SK-N-SH (cell line): ENCODE data around the gene RHOH. TPM values are rescaled to one million over a fixed set of nuclear protein-coding genes. Genes with fewer than 3 reads are reported as not detected.

Experiments used
- CTCF ChIA-PET: fragments of 300-600, 350-600 bp; formaldehyde crosslinking; extraction: SDS; loops from one replicate; lab custom pipeline; 2021; lab: Yijun Ruan, JAX
- POLR2A ChIA-PET: fragments of 350-600 bp; sonication (Branson Sonifier 250); formaldehyde crosslinking; extraction: SDS; loops from one replicate; lab custom pipeline; 2020; ENCODE audit warnings: antibody characterized with exemption, inconsistent platforms; lab: Yijun Ruan, JAX
- DNase-seq: peaks from one replicate; pipeline ENCODE4 v3.0.0; 2012
- H2AFZ ChIP-seq: fragments of 200-600 bp; sonication (generic); 2 replicates; pipeline ENCODE4 v1.8.1; 2016; ENCODE audit warnings: antibody characterized with exemption, mild to moderate bottlenecking, low read depth
- H3F3A ChIP-seq: fragments of 200-600 bp; sonication (generic); replicated peaks from 2 replicates; pipeline ENCODE3; 2016; ENCODE audit warnings: antibody characterized with exemption, mild to moderate bottlenecking; ENCODE audit not compliant: insufficient read depth
- H3K27ac ChIP-seq, 2 experiments: fragments of 200-500 bp in 1 of 2; fragments of 200-600 bp in 1 of 2; sonication (Bioruptor generic) in 1 of 2; sonication (generic), shearing (Covaris generic) in 1 of 2; 2 replicates each; pipeline versions ENCODE4 v1.5.1 to v1.6.1; 2014 to 2016; ENCODE audit warnings: low read depth in 2 of 2, inconsistent platforms in 1 of 2, low read length in 1 of 2, mild to moderate bottlenecking in 1 of 2, mixed read lengths in 1 of 2
- H3K27me3 ChIP-seq: fragments of 200-600 bp; sonication (generic), shearing (Covaris generic); 2 replicates; pipeline ENCODE4 v1.6.1; 2016; ENCODE audit warnings: mixed run types; ENCODE audit not compliant: insufficient read depth
- H3K36me3 ChIP-seq, 2 experiments: fragments of 200-500 bp in 1 of 2; fragments of 200-600 bp in 1 of 2; sonication (Bioruptor generic) in 1 of 2; sonication (generic) in 1 of 2; replicated peaks in 1 of 2; 2 replicates each; pipeline versions ENCODE3 to v1.5.1; 2014 to 2016; ENCODE audit warnings: low read length in 1 of 2, mild to moderate bottlenecking in 1 of 2; ENCODE audit not compliant: insufficient read depth in 2 of 2, control insufficient read depth in 1 of 2
- H3K4me1 ChIP-seq, 2 experiments: fragments of 200-500 bp in 1 of 2; fragments of 200-600 bp in 1 of 2; sonication (Bioruptor generic) in 1 of 2; sonication (generic), shearing (Covaris generic) in 1 of 2; 2 replicates each; pipeline versions ENCODE4 v1.5.1 to v1.6.1; 2014 to 2016; ENCODE audit warnings: low read depth in 1 of 2, low read length in 1 of 2, mixed run types in 1 of 2; ENCODE audit not compliant: insufficient read depth in 2 of 2, control insufficient read depth in 1 of 2
- H3K4me2 ChIP-seq: fragments of 200-600 bp; sonication (generic), shearing (Covaris generic); 2 replicates; pipeline ENCODE4 v1.6.1; 2017; ENCODE audit warnings: mixed run types
- H3K4me3 ChIP-seq, 2 experiments: fragments of 200-500 bp in 1 of 2; fragments of 200-600 bp in 1 of 2; sonication (Bioruptor generic) in 1 of 2; sonication (generic), shearing (Covaris generic) in 1 of 2; 2 replicates each; pipeline versions ENCODE4 v1.5.1 to v1.8.1; 2014 to 2016; ENCODE audit warnings: low read depth in 2 of 2, inconsistent platforms in 1 of 2, low read length in 1 of 2, mild to moderate bottlenecking in 1 of 2, mixed read lengths in 1 of 2, moderate library complexity in 1 of 2
- H3K79me2 ChIP-seq: fragments of 200-600 bp; sonication (generic); 2 replicates; pipeline ENCODE4 v1.8.1; 2017; ENCODE audit warnings: mild to moderate bottlenecking; ENCODE audit not compliant: insufficient read depth
- H3K9ac ChIP-seq: fragments of 200-600 bp; sonication (generic); 2 replicates; pipeline ENCODE4 v1.6.1; 2017; ENCODE audit warnings: mixed run types
- H3K9me2 ChIP-seq: fragments of 200-600 bp; sonication (generic); 2 replicates; pipeline ENCODE4 v1.6.1; 2017; ENCODE audit warnings: mixed run types
- H3K9me3 ChIP-seq: fragments of 200-600 bp; sonication (generic); 2 replicates; pipeline ENCODE4 v1.6.1; 2017; ENCODE audit warnings: mixed run types, mild to moderate bottlenecking, moderate library complexity
- H4K20me1 ChIP-seq: fragments of 200-600 bp; sonication (generic); 2 replicates; pipeline ENCODE4 v1.6.1; 2017; ENCODE audit warnings: mild to moderate bottlenecking, mixed run types; ENCODE audit not compliant: insufficient read depth
- CTCF ChIP-seq: fragments of 200-600 bp; sonication (generic); IDR thresholded peaks from 2 replicates; pipeline ENCODE4 v1.6.1; 2017; ENCODE audit warnings: antibody characterized with exemption, mild to moderate bottlenecking, moderate library complexity
- EP300 ChIP-seq, 2 experiments: IDR thresholded peaks; 2 replicates each; pipeline versions ENCODE4 v1.4.0 to v1.6.1; 2012; ENCODE audit warnings: borderline replicate concordance in 1 of 2, low read depth in 1 of 2, low read length in 1 of 2
- FOSL2 ChIP-seq: IDR thresholded peaks from 2 replicates; pipeline ENCODE4 v1.4.0; 2012; ENCODE audit warnings: low read depth, mild to moderate bottlenecking, moderate library complexity, borderline replicate concordance
- FOXJ3 ChIP-seq: sonication (generic); formaldehyde crosslinking; IDR thresholded peaks from 2 replicates; pipeline ENCODE4 v1.5.1; 2020; ENCODE audit warnings: mild to moderate bottlenecking, missing genetic modification reagents
- FOXM1 ChIP-seq: IDR thresholded peaks from 2 replicates; pipeline ENCODE4 v1.4.0; 2012; ENCODE audit warnings: low read depth, mild to moderate bottlenecking
- GATA2 ChIP-seq: sonication (generic); formaldehyde crosslinking; IDR thresholded peaks from 2 replicates; pipeline ENCODE4 v1.5.0; 2020; ENCODE audit warnings: mild to moderate bottlenecking, missing genetic modification reagents
- IRF3 ChIP-seq: fragments of 150-350 bp; IDR thresholded peaks from 2 replicates; pipeline ENCODE4 v1.6.1; 2016; ENCODE audit warnings: mild to moderate bottlenecking, low read depth, low read length
- MAX ChIP-seq: IDR thresholded peaks from 2 replicates; pipeline ENCODE4 v1.4.0; 2012; ENCODE audit warnings: low read depth
- MEF2A ChIP-seq: IDR thresholded peaks from 2 replicates; pipeline ENCODE4 v1.4.0; 2012; ENCODE audit warnings: low read depth, borderline replicate concordance
- MXI1 ChIP-seq: IDR thresholded peaks from 2 replicates; pipeline ENCODE4 v1.6.1; 2012; ENCODE audit warnings: mild to moderate bottlenecking, low read depth, low read length, improper control_type of control experiment
- NFIC ChIP-seq: IDR thresholded peaks from 2 replicates; pipeline ENCODE4 v1.4.0; 2012; ENCODE audit warnings: borderline replicate concordance
- NRF1 ChIP-seq: IDR thresholded peaks from 2 replicates; pipeline ENCODE4 v1.6.1; 2012; ENCODE audit warnings: low read depth, mild to moderate bottlenecking, low read length
- PBX3 ChIP-seq: IDR thresholded peaks from 2 replicates; pipeline ENCODE4; 2012
- POLR2AphosphoS5 ChIP-seq: IDR thresholded peaks from 2 replicates; pipeline ENCODE4 v1.6.1; 2012; ENCODE audit warnings: low read depth, low read length
- RAD21 ChIP-seq: IDR thresholded peaks from 2 replicates; pipeline ENCODE4 v1.6.1; 2012; ENCODE audit warnings: mild to moderate bottlenecking, low read length
- REST ChIP-seq: IDR thresholded peaks from 2 replicates; pipeline ENCODE4 v1.6.1; 2012; ENCODE audit warnings: mild to moderate bottlenecking, low read depth, low read length, moderate library complexity
- RXRA ChIP-seq: IDR thresholded peaks from 2 replicates; pipeline ENCODE4 v1.4.0; 2012; ENCODE audit warnings: low read depth, mild to moderate bottlenecking, borderline replicate concordance
- TAF1 ChIP-seq: IDR thresholded peaks from 2 replicates; pipeline ENCODE4 v1.6.1; 2012; ENCODE audit warnings: low read depth, mild to moderate bottlenecking, low read length, moderate library complexity, borderline replicate concordance
- TCF12 ChIP-seq: IDR thresholded peaks from 2 replicates; pipeline ENCODE4 v1.4.0; 2012
- WGBS: methylation state at CpG from one replicate; pipeline ENCODE4 v1.1.6; 2017; ENCODE audit warnings: low lambda C conversion rate; 5-methylcytosine and 5-hydroxymethylcytosine counted together
- polyA plus RNA-seq, 3 experiments: library from polyadenylated mRNA; depleted of rRNA; stranded (reverse); fragments of >200 nt; gene quantifications; 2 replicates each; pipeline ENCODE4 v1.2.3, GENCODE V29; 2012

The RHOH gene
- polyA plus RNA-seq, 1 of the 3 experiments (the other 2 are of a cell fraction), result not detected

- H3K9ac ChIP-seq, result no peak overlapping the region
- H3K4me2 ChIP-seq, result no peak overlapping the region
- H3K36me3 ChIP-seq, result no peaks in the 10 kb centered on the region
- H4K20me1 ChIP-seq, result no peaks in the 10 kb centered on the region
- TF ChIP-seq NFIC, result no peak
- no peak for TF ChIP-seq PBX3
- TF ChIP-seq FOXJ3, result no peak
- no peak for TF ChIP-seq FOXM1
- no peak for TF ChIP-seq TAF1
- no peak for TF ChIP-seq RXRA
- TF ChIP-seq TCF12, result no peak
- TF ChIP-seq POLR2AphosphoS5, result no peak
- TF ChIP-seq CTCF, result no peak
- no peak for TF ChIP-seq RAD21
- no peak for TF ChIP-seq FOSL2
- TF ChIP-seq EP300 (IDR thresholded peaks at IDR 0.05; ENCODE audit: borderline replicate concordance in 1 of 2, low read depth in 1 of 2, low read length in 1 of 2), result no peak
- no peak for TF ChIP-seq MAX
- no peak overlapping the region for H3K4me3 ChIP-seq
- H2AFZ ChIP-seq, result no peak overlapping the region
- ChIA-PET CTCF (no interaction called here), POLR2A (no interaction called here)
- no peaks in the 10 kb centered on the region for H3K9me3 ChIP-seq
- H3F3A ChIP-seq, result peaks cover 3% of the 10 kb centered on the region
- H3K4me1 ChIP-seq, result no peaks in the 10 kb centered on the region
- H3K79me2 ChIP-seq, result no peaks in the 10 kb centered on the region
- WGBS, result 30% methylated on average over 3 of the region's 3 CpGs
- no peak for DNase-seq
- no peaks in the 10 kb centered on the region for H3K27me3 ChIP-seq
- H3K9me2 ChIP-seq, result no peaks in the 10 kb centered on the region
- H3K27ac ChIP-seq, result no peak overlapping the region
Measured at GRCh38 chr4:40233227-40233626, 36.4 kb downstream of the RHOH start.

GRCh38 chr4:40234519-40235039, 37.7 kb downstream of the RHOH start:
- Histone ChIP-seq H3K36me3 (no peaks in the 10 kb centered on the region), H3K9ac (no peak overlapping the region), H3K27ac (no peak overlapping the region), H3K79me2 (no peaks in the 10 kb centered on the region), H4K20me1 (no peaks in the 10 kb centered on the region), H2AFZ (no peak overlapping the region), H3K4me1 (no peaks in the 10 kb centered on the region), H3K4me3 (no peak overlapping the region), H3F3A (peaks cover 3% of the 10 kb centered on the region), H3K9me3 (no peaks in the 10 kb centered on the region), H3K27me3 (no peaks in the 10 kb centered on the region), H3K9me2 (no peaks in the 10 kb centered on the region), H3K4me2 (no peak overlapping the region)
- CTCF ChIA-PET, result no interaction called here
- no peak for DNase-seq
- POLR2A ChIA-PET, result no interaction called here
- 58% methylated on average over 3 of the region's 3 CpGs for WGBS
- no peak for TF ChIP-seq MXI1
- TF ChIP-seq MEF2A, result no peak
- TF ChIP-seq GATA2, result no peak
- no peak for TF ChIP-seq RAD21
- no peak for TF ChIP-seq NRF1
- no peak for TF ChIP-seq IRF3
- no peak for TF ChIP-seq REST
- TF ChIP-seq TCF12, result no peak
- TF ChIP-seq TAF1, result no peak
- TF ChIP-seq PBX3, result no peak
